ENCODE measurements around the gene NOC4L. TPM values are rescaled to one million over a fixed set of nuclear protein-coding genes. Genes with fewer than 3 reads are reported as not detected.

The NOC4L gene
- polyA plus RNA-seq, 1 of the 3 experiments (the other 2 are of a cell fraction), result 12.9 TPM

GRCh38 chr12:132138941-132139871, 5.1 kb upstream of the NOC4L start:
- Histone ChIP-seq H3K4me3 (ENCODE audit: low read depth in 2 of 2, low read length in 1 of 2) (no peak overlapping the region), H3K4me1 (ENCODE audit: control insufficient read depth in 1 of 2, insufficient read depth in 2 of 2, low read depth in 1 of 2, low read length in 1 of 2) (peaks cover 0 to 10% of the 10 kb centered on the region in 2 experiments; a peak in 1 of 4 replicates), H3K9me2 (no peaks in the 10 kb centered on the region), H3K36me3 (replicated peaks in 1 of 2; ENCODE audit: control insufficient read depth in 1 of 2, insufficient read depth in 2 of 2, low read length in 1 of 2) (peaks cover 7 to 40% of the 10 kb centered on the region in 2 experiments), H3K9ac (no peak overlapping the region), H4K20me1 (ENCODE audit: insufficient read depth) (no peaks in the 10 kb centered on the region), H2AFZ (ENCODE audit: low read depth) (no peak overlapping the region), H3K27ac (ENCODE audit: low read depth in 2 of 2, low read length in 1 of 2) (no peak overlapping the region), H3K79me2 (ENCODE audit: insufficient read depth) (peaks cover 18% of the 10 kb centered on the region; the same call in 1 of the 2 replicates), H3K27me3 (ENCODE audit: insufficient read depth) (no peaks in the 10 kb centered on the region), H3K9me3 (no peaks in the 10 kb centered on the region), H3K4me2 (no peak overlapping the region), H3F3A (replicated peaks; ENCODE audit: insufficient read depth) (no peaks in the 10 kb centered on the region)
- POLR2A ChIA-PET, result no interaction called here
- WGBS (ENCODE audit: low lambda C conversion rate), result 96% methylated on average over 22 of the region's 34 CpGs
- DNase-seq, result no peak
- CTCF ChIA-PET, result interaction anchor here (0.7 to 2.3 kb wide), 4 partner anchors 15 to 80 kb away, joined by 3 to 10 read pairs (median 3); no protein-coding TSS in a partner anchor
- TF ChIP-seq JUND (IDR thresholded peaks at IDR 0.05), result no peak
- TF ChIP-seq RXRA (IDR thresholded peaks at IDR 0.05; ENCODE audit: borderline replicate concordance, low read depth), result no peak
- TF ChIP-seq FOSL2 (IDR thresholded peaks at IDR 0.05; ENCODE audit: borderline replicate concordance, low read depth), result no peak
- TF ChIP-seq NRF1 (IDR thresholded peaks at IDR 0.05; ENCODE audit: low read depth, low read length), result no peak
- no peak for TF ChIP-seq TCF12 (IDR thresholded peaks at IDR 0.05)
- TF ChIP-seq CHD2 (IDR thresholded peaks at IDR 0.05; ENCODE audit: low read length, partially characterized antibody), result no peak
- no peak for TF ChIP-seq EP300 (IDR thresholded peaks at IDR 0.05; ENCODE audit: borderline replicate concordance in 1 of 2, low read depth in 1 of 2, low read length in 1 of 2)
- TF ChIP-seq, protein P1, sequence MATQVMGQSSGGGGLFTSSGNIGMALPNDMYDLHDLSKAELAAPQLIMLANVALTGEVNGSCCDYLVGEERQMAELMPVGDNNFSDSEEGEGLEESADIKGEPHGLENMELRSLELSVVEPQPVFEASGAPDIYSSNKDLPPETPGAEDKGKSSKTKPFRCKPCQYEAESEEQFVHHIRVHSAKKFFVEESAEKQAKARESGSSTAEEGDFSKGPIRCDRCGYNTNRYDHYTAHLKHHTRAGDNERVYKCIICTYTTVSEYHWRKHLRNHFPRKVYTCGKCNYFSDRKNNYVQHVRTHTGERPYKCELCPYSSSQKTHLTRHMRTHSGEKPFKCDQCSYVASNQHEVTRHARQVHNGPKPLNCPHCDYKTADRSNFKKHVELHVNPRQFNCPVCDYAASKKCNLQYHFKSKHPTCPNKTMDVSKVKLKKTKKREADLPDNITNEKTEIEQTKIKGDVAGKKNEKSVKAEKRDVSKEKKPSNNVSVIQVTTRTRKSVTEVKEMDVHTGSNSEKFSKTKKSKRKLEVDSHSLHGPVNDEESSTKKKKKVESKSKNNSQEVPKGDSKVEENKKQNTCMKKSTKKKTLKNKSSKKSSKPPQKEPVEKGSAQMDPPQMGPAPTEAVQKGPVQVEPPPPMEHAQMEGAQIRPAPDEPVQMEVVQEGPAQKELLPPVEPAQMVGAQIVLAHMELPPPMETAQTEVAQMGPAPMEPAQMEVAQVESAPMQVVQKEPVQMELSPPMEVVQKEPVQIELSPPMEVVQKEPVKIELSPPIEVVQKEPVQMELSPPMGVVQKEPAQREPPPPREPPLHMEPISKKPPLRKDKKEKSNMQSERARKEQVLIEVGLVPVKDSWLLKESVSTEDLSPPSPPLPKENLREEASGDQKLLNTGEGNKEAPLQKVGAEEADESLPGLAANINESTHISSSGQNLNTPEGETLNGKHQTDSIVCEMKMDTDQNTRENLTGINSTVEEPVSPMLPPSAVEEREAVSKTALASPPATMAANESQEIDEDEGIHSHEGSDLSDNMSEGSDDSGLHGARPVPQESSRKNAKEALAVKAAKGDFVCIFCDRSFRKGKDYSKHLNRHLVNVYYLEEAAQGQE (IDR thresholded peaks at IDR 0.05; ENCODE audit: low read depth, low read length), result no peak
- no peak for TF ChIP-seq MAX (IDR thresholded peaks at IDR 0.05; ENCODE audit: low read depth)
- TF ChIP-seq PBX3 (IDR thresholded peaks at IDR 0.05), result no peak
- no peak for TF ChIP-seq FOXJ3 (CRISPR knock-in tag; IDR thresholded peaks at IDR 0.05)
- no peak for TF ChIP-seq YY1 (IDR thresholded peaks at IDR 0.05; ENCODE audit: low read depth)
- TF ChIP-seq SIN3A (IDR thresholded peaks at IDR 0.05; ENCODE audit: borderline replicate concordance, low read depth, low read length), result no peak
- TF ChIP-seq TEAD4 (IDR thresholded peaks at IDR 0.05; ENCODE audit: borderline replicate concordance, insufficient read depth), result no peak
- no peak for TF ChIP-seq USF2 (IDR thresholded peaks at IDR 0.05; ENCODE audit: borderline replicate concordance, low read depth, low read length)
- no peak for TF ChIP-seq GABPA (IDR thresholded peaks at IDR 0.05; ENCODE audit: low read depth)
- TF ChIP-seq ELF1 (IDR thresholded peaks at IDR 0.05), result no peak
- no peak for TF ChIP-seq TAF1 (IDR thresholded peaks at IDR 0.05; ENCODE audit: borderline replicate concordance, low read depth, low read length)

All from SK-N-SH (cell line).